GM18507 (cell line): Measurements from ENCODE around the gene GPC5.

Experiments
- DNase-seq: peaks from one replicate; pipeline ENCODE4 v3.0.0; 2011; ENCODE audit warnings: low read depth; ENCODE audit not compliant: insufficient read length; ENCODE audit errors: extremely low spot score
- FAIRE-seq: peaks from 2 replicates; lab custom pipeline; 2011; peaks lifted over from hg19 to GRCh38; lab: Jason Lieb, UNC

The GPC5 gene

GRCh38 chr13:91622778-91623550, 224.5 kb downstream of the GPC5 start:
- no peak for DNase-seq
- no peak for FAIRE-seq

GRCh38 chr13:91627952-91628739, 229.7 kb downstream of the GPC5 start:
- DNase-seq, result no peak
- no peak for FAIRE-seq

GRCh38 chr13:91630946-91631345, 232.5 kb downstream of the GPC5 start:
- DNase-seq (no peak), FAIRE-seq (no peak)

GRCh38 chr13:91632086-91632485, 233.7 kb downstream of the GPC5 start:
- DNase-seq (no peak), FAIRE-seq (no peak)

- FAIRE-seq, result no peak
- DNase-seq, result no peak
Observed at GRCh38 chr13:91639330-91639729, 240.9 kb downstream of the GPC5 start.

- no peak for DNase-seq
- no peak for FAIRE-seq
Observed at GRCh38 chr13:91643394-91643793, 245.0 kb downstream of the GPC5 start.

GRCh38 chr13:91644806-91645205, 246.4 kb downstream of the GPC5 start:
- DNase-seq (no peak), FAIRE-seq (no peak)

- DNase-seq (no peak), FAIRE-seq (no peak)
Observed at GRCh38 chr13:91647361-91647990, 249.1 kb downstream of the GPC5 start.

GRCh38 chr13:91648012-91648411, 249.6 kb downstream of the GPC5 start:
- no peak for DNase-seq
- no peak for FAIRE-seq

- no peak for FAIRE-seq
Observed at GRCh38 chr13:91649456-91649855, 251.0 kb downstream of the GPC5 start.

GRCh38 chr13:91652404-91653301, 254.2 kb downstream of the GPC5 start:
- FAIRE-seq, result no peak

More at GRCh38 chr13:91649456-91649855, 251.0 kb downstream of the GPC5 start:
- no peak for DNase-seq

GRCh38 chr13:91655731-91656130, 257.3 kb downstream of the GPC5 start:
- FAIRE-seq (no peak), DNase-seq (no peak)

More at GRCh38 chr13:91652404-91653301, 254.2 kb downstream of the GPC5 start:
- no peak for DNase-seq

- DNase-seq (no peak), FAIRE-seq (no peak)
Observed at GRCh38 chr13:91657283-91657682, 258.9 kb downstream of the GPC5 start.

- DNase-seq (no peak), FAIRE-seq (peak; percentile 21)
Observed at GRCh38 chr13:91659256-91660075, 261.0 kb downstream of the GPC5 start.

- FAIRE-seq (no peak), DNase-seq (no peak)
Observed at GRCh38 chr13:91660076-91660415, 261.6 kb downstream of the GPC5 start.

GRCh38 chr13:91661692-91662490, 263.5 kb downstream of the GPC5 start:
- FAIRE-seq (no peak), DNase-seq (no peak)

GRCh38 chr13:91664039-91664438, 265.6 kb downstream of the GPC5 start:
- FAIRE-seq (no peak), DNase-seq (no peak)

- FAIRE-seq (no peak), DNase-seq (no peak)
Observed at GRCh38 chr13:91667486-91667885, 269.1 kb downstream of the GPC5 start.
